ENCODE data around the gene FAM110A. TPM values are rescaled to one million over a fixed set of nuclear protein-coding genes. Genes with fewer than 3 reads are reported as not detected.
A peak's percentile ranks its signal among the peaks of the same experiment; 100 is the strongest.
"Not testable (repeated sequence)": the region's sequence is repeated elsewhere in the genome, so short reads cannot be mapped to it uniquely, and the experiment has no call there.

The FAM110A gene
- total RNA-seq: 10 to 100 TPM in 1 of 2 donors, 1 to 10 TPM in 1; 7.4 to 11.5 TPM
- long read RNA-seq, partial matches to known transcripts: 7 of 9 reads
- long read RNA-seq, other reads (novel, unspliced or antisense): 0 of 9 reads

DNA sequence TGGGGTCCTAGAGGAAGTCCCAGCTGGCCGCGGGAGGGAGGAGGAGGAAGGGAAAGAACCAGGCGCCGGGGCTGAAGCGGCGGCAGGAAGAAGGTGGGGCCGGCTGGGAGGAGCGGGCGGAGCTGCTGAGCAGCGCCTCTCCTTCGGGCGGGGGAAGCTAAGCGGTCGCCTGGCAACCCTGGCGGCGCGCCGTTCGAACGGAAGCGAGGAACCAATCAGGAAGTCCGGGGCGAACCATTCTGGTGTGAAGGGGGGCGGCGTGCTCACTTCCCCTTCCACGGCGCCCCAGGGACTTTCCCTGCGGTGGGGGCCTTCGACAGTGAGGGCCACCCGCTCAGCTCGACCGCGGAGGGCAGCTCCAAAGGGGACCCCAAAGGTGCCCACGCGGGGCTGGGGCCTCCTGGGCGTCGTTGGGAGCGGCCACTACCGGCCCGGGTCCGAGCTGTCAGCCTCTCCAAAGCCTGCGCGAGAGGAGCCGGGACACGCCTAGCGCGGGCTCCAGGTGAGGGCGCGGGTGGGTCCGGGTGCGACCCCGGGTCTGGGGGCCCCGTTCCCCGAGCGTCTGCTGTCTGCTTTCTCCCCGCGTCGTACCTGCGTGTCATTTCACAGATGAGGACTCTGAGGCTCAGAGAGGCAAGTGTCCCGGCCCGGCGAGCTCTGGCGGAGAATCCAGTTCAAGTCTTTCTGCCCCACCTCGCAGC lies at the start of gene FAM110A:
Gene FAM110A (plus strand): TSS at position 266 of the 701 bp plus-strand sequence. CDS start 11,090 bp downstream, outside the sequence.
- peak; percentile 97 to 99 for DNase-seq
- peak; percentile 98 for ATAC-seq
- intact Hi-C loops (cut with DNase I, micrococcal nuclease): no loop called here

DNA sequence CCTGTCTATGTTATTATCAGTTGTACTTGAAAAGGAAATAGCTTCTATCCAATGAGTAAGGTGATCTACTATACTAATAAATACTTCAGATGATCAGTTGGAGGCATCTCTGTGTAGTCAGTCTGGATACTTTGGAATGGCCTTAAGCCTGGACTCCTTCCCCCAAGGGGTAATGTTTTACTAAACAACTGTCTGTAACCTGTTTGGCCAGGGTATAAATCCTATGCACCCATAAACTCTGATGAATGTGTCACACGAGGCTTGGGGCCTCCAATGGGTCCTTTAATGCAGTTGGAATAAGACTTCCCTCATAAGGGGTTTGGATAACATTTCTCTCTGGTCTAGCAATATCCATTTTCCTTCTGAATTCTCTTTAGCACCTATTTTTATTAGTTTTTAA lies 45.7 kb upstream of the FAM110A start:
- DNase-seq (no peak), ATAC-seq (peak; percentile 42)
- intact Hi-C loops (cut with DNase I, micrococcal nuclease): no loop called here

DNA sequence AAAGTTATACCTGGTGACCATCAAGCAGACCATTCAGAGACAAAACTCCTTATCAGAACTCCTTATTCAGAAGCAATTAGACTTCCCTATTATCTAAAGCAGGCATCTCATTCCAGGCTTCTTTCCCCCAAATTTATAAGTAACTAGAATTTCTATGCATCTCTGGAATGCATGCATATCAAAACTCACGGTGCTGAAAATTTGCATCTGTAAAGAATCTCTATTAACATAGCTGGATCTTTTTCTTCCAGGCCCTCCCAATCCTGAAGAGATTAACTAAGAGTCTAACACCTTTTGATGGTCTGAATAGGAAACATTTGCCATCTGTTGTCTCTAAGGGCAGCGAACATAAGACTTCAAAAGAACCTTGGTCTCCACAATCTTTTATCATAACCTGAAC lies 42.5 kb upstream of the FAM110A start:
- no peak for ATAC-seq
- no peak for DNase-seq
- intact Hi-C loops (cut with DNase I, micrococcal nuclease): no loop called here

DNA sequence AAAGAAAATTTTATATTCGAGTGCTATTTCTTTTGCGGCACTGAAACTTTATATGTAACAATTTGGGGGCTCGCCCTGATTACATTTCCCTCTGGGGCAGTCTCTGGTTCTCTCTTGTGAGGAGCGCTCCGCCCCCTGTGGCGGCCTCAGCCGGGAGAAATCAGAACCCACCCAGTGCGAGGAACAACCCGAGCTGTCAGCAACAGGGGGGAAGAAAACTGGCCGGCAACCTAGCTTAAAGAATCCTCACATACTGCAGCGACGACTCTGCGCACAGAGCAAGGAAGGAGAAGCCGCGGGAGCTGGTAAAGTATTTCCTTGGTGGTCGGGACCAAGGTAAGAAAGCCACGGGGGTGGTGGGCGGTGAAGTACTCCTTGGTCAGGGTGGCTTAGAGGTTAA lies 41.3 kb upstream of the FAM110A start:
- ATAC-seq (no peak), DNase-seq (no peak)
- intact Hi-C loops (cut with DNase I, micrococcal nuclease): no loop called here

DNA sequence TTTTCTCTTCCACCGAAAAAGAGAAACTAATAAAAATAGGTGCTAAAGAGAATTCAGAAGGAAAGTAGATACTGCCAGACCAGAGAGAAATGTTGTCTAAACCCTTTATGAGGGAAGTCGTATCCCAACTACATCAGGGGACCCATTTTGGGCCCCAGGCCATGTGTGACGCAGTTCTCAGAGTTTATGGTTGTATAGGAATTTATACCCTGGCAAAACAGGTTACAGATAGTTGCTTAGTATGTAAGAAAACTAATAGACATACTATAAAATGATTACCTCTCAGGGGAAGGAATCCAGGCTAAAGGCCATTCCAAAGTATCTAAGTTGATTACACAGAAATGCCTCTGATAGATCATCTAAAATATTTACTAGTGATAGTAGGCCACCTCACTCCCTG lies 36.6 kb upstream of the FAM110A start:
- intact Hi-C loops (cut with DNase I, micrococcal nuclease): no loop called here
- ATAC-seq (peak; percentile 26), DNase-seq (peak in 1 of 2 donors; percentile 36)

DNA sequence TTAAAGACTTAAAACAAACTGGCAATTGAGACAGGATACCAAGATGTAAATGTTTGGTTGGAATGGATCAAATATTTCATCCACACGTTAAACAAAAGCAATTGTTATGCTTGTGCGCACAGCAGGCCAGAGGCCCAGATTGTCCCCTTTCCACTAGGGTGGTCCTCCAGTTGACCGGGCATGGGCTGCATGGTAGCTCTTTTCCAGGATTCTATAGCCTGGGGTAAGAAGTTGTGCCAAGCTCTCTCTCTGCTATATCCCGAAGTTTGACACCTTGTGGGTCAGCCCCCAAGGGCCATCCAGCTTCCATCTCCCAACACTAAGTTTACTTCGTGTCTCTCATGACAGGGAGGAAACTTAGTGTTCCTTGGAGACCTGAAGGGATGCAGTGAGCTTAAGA lies 34.8 kb upstream of the FAM110A start:
- DNase-seq; intact Hi-C loops (cut with DNase I, micrococcal nuclease); ATAC-seq: not testable (repeated sequence)

DNA sequence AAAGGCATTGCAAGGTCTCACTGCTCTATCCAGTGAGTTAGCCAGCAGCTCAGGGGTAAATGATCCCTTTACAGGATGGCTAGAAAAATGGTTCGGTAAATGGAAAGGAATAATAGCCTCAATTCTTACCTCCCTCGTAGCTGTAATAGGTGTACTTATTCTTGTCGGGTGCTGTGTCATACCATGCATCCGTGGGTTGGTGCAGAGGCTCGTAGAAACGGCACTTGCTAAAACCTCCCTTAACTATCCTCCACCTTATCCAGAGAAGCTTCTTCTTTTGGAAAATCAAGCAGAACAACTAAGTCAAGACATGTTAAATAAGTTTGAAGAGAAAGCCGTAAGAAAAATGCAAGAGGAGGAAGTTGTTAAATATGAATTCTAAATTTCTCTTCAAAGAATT lies 33.5 kb upstream of the FAM110A start:
- DNase-seq; ATAC-seq; intact Hi-C loops (cut with DNase I, micrococcal nuclease): not testable (repeated sequence)

DNA sequence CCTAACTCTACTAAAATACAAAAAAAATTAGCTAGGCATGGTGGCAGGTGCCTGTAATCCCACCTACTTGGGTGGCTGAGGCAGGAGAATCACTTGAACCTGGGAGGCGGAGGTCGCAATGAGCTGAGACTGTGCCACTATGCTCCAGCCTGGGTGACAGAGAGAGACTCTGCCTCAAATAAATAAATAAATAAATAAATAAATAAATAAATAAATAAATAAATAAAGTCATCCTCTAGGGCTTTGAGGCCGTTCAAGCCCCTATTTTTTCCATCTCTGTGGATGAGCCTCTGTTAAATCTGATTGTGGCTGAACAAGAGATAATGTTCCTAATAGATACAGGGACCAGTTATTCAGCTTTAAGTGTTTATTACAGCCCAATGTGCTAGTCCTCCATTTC lies 31.8 kb upstream of the FAM110A start:
- ATAC-seq (no peak), DNase-seq (no peak)
- intact Hi-C loops (cut with DNase I, micrococcal nuclease): no loop called here

DNA sequence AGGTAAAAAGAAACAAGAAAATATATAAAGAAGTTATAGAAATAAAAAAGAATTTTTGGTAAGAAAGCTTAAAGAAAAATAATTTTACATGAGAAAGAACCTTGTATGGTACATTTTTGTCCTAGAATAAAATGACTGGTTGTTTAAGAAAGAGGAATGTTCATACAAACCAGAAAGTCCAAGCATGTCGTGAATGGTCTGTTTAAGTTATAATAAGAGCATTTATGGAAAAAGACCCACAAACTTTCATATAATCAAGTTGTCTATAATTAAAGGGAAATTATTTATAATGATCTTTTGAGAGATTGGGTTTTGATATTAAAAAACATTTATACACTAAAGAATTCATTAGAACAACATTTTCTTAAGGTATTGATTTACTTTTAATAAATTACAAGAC lies 27.8 kb upstream of the FAM110A start:
- DNase-seq (no peak), ATAC-seq (no peak)
- intact Hi-C loops (cut with DNase I, micrococcal nuclease): no loop called here

GRCh38 chr20:811776-812434 lies 21.6 kb upstream of the FAM110A start:
- ATAC-seq; intact Hi-C loops (cut with DNase I, micrococcal nuclease); DNase-seq: not testable (repeated sequence)

DNA sequence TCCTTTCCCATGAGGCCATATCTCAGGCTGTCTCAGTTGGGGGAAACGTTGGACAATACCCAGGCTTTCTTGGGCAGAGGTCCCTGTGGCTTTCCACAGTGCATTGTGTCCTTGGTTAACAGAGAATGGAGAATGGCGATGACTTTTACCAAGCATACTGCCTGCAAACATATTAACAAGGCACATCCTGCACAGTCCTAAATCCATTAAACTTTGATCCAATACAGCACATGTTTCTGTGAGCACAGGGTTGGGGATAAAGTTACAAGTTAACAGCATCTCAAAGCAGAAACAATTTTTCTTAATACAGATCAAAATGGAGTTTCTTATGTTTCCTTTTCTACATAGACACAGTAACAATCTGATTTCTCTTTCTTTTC lies 21.1 kb upstream of the FAM110A start:
- intact Hi-C loops (cut with DNase I, micrococcal nuclease); DNase-seq; ATAC-seq: not testable (repeated sequence)

GRCh38 chr20:813390-813789 lies 20.1 kb upstream of the FAM110A start:
- ATAC-seq (no peak), DNase-seq (no peak)
- intact Hi-C loops (cut with DNase I, micrococcal nuclease): no loop called here

DNA sequence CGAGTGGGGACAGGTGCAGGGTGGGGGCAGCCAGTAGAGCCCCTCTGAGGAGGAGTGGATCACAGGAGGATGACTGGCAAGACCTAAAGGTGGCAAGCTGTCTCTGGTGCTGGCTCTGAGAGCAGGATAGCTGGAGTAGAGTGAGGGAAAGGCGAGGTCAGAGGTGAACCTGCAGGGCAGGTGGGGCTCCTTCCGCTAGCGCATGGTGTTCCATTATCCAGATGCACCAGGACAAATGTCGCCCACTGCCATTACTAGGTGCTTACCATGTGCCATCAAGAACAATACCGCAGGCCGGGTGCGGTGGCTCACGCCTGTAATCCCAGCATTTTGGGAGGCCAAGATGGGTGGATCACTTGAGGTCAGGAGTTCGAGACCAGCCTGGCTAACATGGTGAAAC lies 18.3 kb upstream of the FAM110A start:
- DNase-seq (no peak), ATAC-seq (no peak)
- intact Hi-C loops (cut with DNase I, micrococcal nuclease): loop anchor here (5.0 kb wide), 4 partner anchors 142 to 397 kb away; no protein-coding TSS in a partner anchor

GRCh38 chr20:815914-816606 lies 17.5 kb upstream of the FAM110A start:
- peak in 1 of 2 donors; percentile 59 for DNase-seq
- intact Hi-C loops (cut with DNase I, micrococcal nuclease): loop anchor here (5.0 kb wide), 4 partner anchors 141 to 396 kb away; no protein-coding TSS in a partner anchor
- peak; percentile 58 for ATAC-seq

DNA sequence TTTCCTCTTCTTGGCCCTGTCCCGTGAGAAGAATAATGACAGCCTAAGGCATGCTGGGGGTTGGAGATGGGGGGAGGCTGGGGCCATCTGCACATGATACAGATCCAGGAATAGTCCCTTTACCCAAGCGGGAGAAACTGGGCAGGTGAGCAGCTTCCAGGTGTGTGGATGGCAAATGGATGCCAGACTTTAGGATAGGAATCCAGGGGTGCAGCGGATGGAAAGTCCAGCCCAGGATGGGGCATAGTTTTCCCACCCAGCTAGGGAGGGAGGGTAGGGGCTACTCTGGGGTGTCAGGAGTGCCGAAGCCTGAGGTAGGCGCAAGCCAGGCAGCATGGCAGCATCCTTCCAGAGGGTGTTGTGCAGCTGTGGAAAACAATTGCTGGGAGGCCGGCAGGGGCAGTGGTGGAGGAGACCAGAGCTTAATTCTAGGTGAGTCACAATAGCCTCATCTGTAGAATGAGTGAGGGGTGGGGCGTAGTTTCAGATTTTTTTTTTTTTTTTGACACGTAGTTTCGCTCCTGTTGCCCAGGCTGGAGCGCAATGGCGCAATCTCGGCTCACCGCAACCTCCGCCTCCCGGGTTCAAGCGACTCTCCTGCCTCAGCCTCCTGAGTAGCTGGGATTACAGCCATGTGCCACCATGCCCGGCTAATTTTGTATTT lies 15.4 kb upstream of the FAM110A start:
- ATAC-seq (no peak), DNase-seq (no peak)
- intact Hi-C loops (cut with DNase I, micrococcal nuclease): loop anchor here (5.0 kb wide), 4 partner anchors 139 to 394 kb away; no protein-coding TSS in a partner anchor

DNA sequence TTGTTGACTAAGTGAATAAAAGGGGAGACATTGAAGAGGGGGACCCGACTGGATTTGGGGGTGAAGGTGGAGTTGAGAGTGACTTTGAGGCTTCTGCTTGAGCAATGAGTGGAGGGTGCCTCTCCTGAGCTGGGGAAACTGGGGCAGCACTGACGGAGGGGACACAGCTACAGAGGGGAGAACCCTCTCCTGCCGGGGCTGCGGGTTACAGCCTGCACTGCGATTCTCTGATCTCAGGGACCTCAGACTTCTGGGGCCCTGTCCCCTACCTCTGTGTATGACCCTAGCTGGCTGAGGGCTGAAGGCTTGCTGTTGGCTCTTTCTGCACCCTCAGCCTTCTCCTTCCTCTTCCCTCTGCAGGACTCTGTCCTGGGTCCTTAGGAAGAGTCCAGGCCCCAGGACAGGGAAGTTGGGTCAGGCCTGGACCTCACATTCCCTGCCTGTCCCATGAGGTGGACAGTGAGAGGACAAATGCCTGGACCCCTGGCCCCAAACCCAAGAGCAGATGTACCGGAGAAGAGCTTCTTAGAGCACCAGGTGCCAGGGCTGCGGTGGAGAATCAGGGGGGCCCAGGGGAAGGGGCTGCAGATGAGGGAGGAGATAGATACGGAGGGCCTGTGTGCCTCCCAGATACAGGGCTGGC lies 13.7 kb upstream of the FAM110A start:
- DNase-seq: no peak
- intact Hi-C loops (cut with DNase I, micrococcal nuclease): loop anchor here (5.0 kb wide), 4 partner anchors 138 to 392 kb away; no protein-coding TSS in a partner anchor
- no peak for ATAC-seq

- DNase-seq: no peak
- intact Hi-C loops (cut with DNase I, micrococcal nuclease): no loop called here
- ATAC-seq: no peak
Observed at GRCh38 chr20:820323-820953, 13.1 kb upstream of the FAM110A start.

Data from left colon (tissue), 2 donors.